ENCODE data around the gene PAPLN. TPM values are rescaled to one million over a fixed set of nuclear protein-coding genes. Genes with fewer than 3 reads are reported as not detected.

The PAPLN gene
- total RNA-seq, 1 experiment from 2014 or later = 9.6 TPM

DNA sequence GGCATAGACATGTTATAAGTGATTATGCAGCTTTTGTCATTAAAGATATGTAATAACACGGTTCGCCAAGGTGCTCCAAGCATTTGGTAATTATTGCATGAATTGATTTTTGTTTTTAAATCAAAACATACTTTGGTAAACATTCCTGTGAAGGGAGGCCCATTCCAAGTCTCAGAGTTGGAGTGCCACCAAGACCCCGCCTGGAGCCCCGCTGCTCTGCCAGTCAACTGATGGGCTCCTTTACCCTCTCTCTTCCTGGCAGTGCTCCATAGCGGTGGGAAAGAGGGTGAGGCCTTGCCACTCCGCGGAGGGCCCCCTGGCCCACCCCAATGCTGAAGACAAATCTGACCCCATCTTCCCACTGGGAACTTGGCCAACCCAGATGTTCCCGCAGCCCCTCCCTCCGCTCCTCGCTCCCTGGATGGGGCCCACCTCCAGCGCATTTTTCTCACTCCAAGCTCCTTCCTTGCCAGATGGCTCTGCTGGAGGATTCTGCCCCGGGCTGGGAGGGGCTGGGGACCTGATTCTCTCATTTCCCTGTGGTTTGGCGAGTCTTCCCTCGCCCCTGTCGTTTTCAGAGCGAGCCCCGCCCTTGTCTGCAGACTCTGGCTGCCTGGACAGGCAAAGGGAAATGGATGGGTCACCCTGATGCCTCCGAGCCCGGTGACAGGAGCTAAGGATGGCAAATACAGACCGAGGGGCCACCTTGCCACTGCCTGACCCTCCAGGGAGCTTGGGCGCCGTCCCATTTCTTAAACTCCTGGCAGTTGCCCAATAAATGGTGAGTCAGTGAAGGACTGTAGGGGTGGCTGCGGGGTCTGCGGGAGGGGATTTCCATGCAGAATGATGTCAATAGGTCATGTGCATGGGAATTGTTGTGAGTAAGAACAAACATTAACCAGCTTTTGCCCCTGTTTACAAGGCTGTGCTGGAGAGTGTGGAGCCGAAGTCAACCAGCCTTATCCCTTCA is 9.2 kb upstream of the PAPLN start:
- RAD21 ChIA-PET (ENCODE audit: low non-redundant PET in 1 of 2, low total read pairs in 2 of 2, uncharacterized antibody in 2 of 2, unreplicated experiment in 2 of 2) = interaction anchor here in 1 of 2 experiments (0.7 kb wide), 1 partner anchor 217 kb away, joined by 3 read pairs; no protein-coding TSS in a partner anchor
- TF ChIP-seq CEBPB (IDR thresholded peaks at IDR 0.05; ENCODE audit: low read depth) (no peak), TCF7L2 (IDR thresholded peaks at IDR 0.05; ENCODE audit: borderline replicate concordance, extremely low read depth, insufficient read depth, insufficient read length) (no peak), EZH2phosphoT487 (IDR thresholded peaks at IDR 0.05; ENCODE audit: borderline replicate concordance) (no peak), ZFX (IDR thresholded peaks at IDR 0.05) (no peak)
- TF ChIP-seq, protein P1, sequence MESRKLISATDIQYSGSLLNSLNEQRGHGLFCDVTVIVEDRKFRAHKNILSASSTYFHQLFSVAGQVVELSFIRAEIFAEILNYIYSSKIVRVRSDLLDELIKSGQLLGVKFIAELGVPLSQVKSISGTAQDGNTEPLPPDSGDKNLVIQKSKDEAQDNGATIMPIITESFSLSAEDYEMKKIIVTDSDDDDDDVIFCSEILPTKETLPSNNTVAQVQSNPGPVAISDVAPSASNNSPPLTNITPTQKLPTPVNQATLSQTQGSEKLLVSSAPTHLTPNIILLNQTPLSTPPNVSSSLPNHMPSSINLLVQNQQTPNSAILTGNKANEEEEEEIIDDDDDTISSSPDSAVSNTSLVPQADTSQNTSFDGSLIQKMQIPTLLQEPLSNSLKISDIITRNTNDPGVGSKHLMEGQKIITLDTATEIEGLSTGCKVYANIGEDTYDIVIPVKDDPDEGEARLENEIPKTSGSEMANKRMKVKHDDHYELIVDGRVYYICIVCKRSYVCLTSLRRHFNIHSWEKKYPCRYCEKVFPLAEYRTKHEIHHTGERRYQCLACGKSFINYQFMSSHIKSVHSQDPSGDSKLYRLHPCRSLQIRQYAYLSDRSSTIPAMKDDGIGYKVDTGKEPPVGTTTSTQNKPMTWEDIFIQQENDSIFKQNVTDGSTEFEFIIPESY (IDR thresholded peaks at IDR 0.05; ENCODE audit: extremely low read depth, insufficient replicate concordance, low read length) = no peak
- TF ChIP-seq, protein P2, sequence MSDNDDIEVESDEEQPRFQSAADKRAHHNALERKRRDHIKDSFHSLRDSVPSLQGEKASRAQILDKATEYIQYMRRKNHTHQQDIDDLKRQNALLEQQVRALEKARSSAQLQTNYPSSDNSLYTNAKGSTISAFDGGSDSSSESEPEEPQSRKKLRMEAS (IDR thresholded peaks at IDR 0.05) = no peak
- intact Hi-C loops (cut with micrococcal nuclease) = no loop called here
- BruUV-seq (replicated peaks) = no TSS peak
- POLR2A ChIA-PET = no interaction called here
- H2AFZ ChIP-seq (ENCODE audit: low read depth, low read length, poor library complexity, severe bottlenecking) = no peak overlapping the region
- no peak for ATAC-seq
- H3K4me2 ChIP-seq (ENCODE audit: low read length) = no peak overlapping the region
- no peak overlapping the region for H3K27ac ChIP-seq (ENCODE audit: low read depth, low read length)
- no peaks in the 10 kb centered on the region for H3K79me2 ChIP-seq (ENCODE audit: insufficient read depth, low read length)
- CTCF ChIA-PET = no interaction called here
- no peak for DNase-seq (ENCODE audit: low read depth, low spot score)
- H3K4me1 ChIP-seq (ENCODE audit: control insufficient read depth in 1 of 2, insufficient read depth in 2 of 2, low read length in 2 of 2) = no peaks in the 10 kb centered on the region
- no peaks in the 10 kb centered on the region for H3K36me3 ChIP-seq (ENCODE audit: control insufficient read depth in 1 of 2, insufficient read depth in 2 of 2, low read length in 2 of 2)
- H3K4me3 ChIP-seq (replicated peaks in 1 of 2; ENCODE audit: low read depth in 1 of 2, low read length in 2 of 2) = no peak overlapping the region
- no peak overlapping the region for H3K9ac ChIP-seq (ENCODE audit: low read length)
- H3K9me3 ChIP-seq (ENCODE audit: control insufficient read depth in 1 of 2, insufficient read depth in 1 of 2, low read depth in 1 of 2, low read length in 2 of 2) = no peaks in the 10 kb centered on the region
- no peaks in the 10 kb centered on the region for H3K27me3 ChIP-seq (ENCODE audit: insufficient read depth, low read length)
- no peaks in the 10 kb centered on the region for H3K9me2 ChIP-seq (ENCODE audit: insufficient read depth)
- H4K20me1 ChIP-seq (ENCODE audit: insufficient read depth) = no peaks in the 10 kb centered on the region
